Measurements from ENCODE around the gene NIPAL4.
"Not testable (repeated sequence)": the region's sequence is repeated elsewhere in the genome, so short reads cannot be mapped to it uniquely, and the experiment has no call there.

NIPAL4 gene

DNA sequence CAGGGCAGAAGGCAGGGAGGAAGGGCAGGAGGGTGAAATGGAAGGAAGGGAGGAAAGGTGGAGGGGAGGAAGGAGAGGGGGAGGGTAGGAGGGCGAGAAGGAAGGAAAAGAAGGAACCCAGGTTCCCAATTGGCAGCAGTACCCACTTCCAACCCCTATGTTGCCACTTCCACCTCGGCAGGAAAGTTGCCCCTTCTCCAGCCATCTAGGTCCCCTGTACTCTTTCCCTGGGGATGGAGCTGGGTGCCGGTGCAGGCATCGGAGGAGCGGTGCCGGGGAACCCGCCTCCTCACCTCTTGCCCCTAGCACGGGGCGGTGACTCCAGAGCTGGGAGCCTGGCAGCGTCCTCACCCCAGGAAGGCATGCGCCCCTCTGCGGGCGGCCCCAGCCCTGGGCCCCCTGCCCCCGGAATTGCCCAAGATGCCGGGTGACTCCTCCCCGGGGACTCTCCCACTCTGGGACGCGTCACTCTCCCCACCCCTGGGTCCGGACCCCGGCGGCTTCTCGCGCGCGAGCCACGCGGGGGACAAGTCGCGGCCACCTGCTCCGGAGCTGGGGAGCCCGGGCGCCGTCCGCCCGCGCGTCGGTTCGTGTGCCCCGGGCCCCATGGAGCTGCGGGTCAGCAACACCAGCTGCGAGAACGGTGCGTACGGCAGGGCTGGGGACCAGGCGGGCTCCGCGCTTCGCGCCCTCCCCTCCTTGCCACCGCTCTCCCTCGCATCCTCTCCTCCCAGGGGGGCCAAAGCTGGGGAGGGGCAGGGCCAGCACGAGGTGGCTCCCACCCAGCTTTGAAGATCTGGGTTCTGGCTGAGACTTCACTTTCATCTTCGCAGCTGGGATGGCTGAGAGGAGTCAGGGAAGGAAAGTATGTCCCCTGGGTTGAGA lies at the start of gene NIPAL4:
Gene NIPAL4, plus strand, starts transcription at position 499 of the 885 bp plus-strand sequence. Its CDS starts 108 bp downstream, at position 607.
- DNase-seq (ENCODE audit: low read depth), result no peak

DNA sequence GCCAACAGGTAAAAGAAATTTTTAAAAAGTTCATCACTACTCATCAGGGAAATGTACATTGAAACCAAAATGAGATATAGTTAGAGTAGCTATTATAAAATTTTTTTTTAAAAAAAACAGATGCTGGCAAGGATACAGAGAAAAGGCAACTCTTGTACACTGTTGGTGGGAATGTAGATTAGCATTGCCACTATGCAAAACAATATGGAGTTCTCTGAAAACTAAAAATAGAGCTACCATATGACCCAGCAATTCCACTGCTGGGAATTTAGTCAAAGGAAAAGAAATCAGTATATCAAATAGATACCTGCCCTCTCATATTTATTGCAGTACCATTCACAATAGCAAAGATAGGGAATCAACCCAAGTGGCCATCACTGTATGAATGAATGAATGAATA lies 44.2 kb upstream of the NIPAL4 start:
- DNase-seq (ENCODE audit: low read depth), result no peak

DNA sequence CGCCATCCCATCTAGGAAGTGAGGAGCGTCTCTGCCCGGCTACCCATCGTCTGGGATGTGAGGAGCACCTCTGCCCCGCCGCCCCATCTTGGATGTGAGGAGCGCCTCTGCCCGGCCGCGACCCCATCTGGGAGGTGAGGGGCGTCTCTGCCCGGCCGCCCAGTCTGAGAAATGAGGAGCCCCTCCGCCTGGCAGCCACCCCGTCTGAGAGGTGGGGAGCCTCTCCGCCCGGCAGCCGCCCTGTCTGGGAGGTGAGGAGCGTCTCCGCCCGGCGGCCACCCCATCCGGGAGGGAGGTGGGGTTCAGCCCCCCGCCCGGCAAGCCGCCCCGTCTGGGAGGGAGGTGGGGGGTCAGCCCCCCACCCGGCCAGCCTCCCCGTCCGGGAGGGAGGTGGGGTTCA lies 40.5 kb upstream of the NIPAL4 start:
- DNase-seq (ENCODE audit: low read depth), result not testable (repeated sequence)

DNA sequence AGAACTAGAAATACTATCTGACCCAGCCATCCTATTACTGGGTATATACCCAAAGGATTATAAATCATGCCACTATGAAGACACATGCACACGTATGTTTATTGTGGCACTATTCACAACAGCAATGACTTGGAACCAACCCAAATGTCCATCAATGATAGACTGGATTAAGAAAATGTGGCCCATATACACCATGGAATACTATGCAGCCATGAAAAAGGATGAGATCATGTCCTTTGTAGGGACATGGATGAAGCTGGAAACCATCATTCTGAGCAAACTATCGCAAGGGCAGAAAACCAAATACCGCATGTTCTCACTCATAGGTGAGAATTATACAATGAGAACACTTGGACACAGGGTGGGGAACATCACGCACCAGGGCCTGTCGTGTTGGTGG lies 30.1 kb upstream of the NIPAL4 start:
- DNase-seq (ENCODE audit: low read depth), result not testable (repeated sequence)

DNA sequence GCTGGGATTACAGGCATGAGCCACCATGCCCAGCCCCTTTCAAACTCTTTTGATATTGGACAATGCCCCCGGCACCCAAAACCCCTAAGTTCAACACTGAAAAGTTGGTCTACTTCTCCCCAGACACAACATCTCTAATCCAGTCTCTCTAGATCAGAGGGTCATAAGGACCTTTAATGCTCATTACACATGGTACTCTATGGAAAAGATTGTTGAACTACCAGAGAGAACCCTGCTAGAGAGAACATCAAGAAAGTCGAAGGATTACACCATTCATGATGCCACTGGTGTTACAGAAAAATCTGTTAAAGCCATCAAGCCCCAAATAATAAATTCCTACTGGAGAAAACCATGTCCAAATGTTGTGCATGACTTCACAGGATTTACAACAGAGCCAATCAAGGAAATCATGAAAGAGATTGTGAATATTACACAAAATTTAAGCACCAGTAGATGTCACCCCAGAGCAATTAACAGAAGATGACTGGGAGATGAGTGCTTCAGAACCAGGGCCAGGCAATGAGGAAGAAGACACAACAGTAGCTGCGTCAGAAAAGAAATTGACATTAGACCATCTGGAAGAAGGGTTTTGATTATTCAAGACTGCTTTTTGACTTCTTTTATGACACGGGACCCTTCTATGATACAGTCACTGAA lies 28.3 kb upstream of the NIPAL4 start:
- peak; percentile 31 for DNase-seq (ENCODE audit: low read depth)

DNA sequence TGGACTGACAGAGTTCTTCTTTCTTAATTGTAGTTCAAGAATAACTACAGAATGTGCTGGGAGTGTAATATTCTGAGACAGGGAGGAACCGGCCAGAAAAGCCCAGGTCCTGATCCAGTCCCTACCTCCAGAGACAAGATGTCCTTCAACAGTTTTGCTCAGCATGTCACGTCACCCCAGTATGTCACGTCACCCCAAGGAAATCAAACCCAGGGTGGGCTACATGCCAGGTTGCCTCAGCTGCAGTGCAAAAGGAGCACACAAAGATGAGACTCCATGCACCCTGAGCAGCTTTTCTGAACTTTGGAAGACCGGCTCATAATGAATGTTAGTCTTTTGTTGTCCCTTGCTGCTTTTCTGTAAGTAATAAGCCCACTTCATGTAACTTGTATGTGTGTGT lies 25.9 kb upstream of the NIPAL4 start:
- no peak for DNase-seq (ENCODE audit: low read depth)

DNA sequence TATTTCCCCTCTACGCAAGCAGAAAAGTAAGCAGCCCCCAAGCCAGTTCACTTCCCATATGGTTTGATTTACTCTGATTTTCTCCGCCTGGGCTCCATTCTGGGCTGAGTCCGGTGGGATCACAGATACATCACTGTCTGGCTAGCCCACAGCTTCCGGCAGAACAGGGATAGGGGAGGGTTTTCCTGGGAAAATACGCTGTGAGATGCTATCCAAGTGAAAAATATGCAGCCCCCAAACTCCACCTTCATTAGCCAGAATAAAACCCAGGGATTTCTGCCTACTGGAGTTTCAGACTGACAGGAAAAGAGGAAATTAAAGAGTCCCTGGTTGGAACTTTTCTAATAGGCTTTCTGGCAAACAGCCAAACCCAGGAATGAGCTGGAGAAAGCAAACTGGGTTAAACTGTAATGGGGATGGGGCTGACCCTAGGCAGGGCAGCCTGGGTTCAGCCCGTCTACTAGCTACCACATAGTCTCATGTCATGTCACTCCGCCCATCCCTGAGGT lies 16.9 kb upstream of the NIPAL4 start:
- DNase-seq (ENCODE audit: low read depth), result no peak

DNA sequence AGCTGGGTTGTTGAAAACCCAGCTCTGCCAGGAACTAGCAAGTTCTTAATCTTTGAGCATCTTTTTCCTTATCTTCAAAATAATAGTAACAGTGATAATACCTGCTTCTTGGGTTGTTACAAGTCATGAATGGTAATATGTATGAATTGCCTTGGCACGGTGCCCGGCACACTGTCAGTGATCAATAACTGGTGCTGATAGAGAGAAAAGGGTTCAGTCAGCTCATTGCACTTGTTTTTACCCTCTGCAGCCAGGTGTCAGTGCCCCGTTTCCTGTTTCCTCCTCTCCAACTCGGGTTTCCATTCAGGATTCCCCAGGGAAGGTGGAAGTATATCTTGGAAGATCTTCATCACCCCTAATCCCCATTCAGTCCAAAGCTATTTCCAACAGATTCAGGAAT lies 15.8 kb upstream of the NIPAL4 start:
- DNase-seq (ENCODE audit: low read depth), result no peak

DNA sequence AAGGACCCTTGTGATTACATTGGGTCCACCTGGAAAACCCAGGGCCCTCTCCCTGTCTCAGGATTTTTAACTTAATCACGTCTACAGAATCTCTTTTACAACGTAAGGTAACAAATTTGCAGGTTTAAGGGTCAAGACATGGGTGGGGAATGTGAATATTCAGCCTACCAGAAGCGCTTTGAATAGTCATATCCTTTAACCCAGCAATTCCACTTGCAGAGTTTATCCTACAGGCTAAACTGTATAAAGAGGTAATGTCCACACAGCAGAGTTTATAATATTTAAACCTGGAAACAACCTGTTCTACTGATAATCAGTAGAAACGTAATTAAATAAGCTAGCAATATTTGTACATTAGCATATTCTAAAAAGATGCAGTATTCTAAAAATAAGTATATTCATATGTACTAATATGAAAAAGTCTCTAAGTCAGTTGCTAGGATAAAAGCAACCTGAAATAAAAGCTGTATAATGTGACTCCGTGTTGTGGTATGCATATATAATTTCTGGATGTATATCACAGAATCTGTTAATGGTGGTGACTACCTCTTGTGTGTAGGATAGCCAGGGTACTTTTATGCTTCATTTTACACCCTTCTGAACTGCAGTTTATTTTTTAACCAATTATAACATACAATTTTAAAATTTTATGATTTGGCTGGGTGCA lies 14.1 kb upstream of the NIPAL4 start:
- no peak for DNase-seq (ENCODE audit: low read depth)

DNA sequence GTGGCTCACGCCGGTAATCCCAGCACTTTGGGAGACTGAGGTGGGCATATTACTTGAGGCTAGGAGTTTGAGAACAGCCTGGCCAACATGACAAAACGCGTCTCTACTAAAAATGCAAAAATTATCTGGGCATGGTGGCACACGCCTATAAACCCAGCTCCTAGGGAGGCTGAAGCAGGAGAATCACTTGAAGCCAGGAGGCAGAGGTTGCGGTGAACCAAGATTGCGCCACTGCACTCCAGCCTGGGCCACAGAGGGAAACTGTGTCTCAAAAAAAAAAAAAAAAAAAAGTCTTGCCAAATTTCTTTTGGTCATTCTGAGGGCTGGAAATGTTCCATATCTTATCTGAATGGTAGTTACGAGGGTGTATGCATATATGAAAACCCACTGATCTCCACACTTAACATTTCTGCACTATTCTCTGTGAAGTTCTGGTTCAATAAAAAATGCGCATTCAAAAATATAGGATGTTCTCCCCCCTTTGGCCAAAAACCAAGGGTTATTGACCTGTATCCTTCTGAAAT lies 13.5 kb upstream of the NIPAL4 start:
- no peak for DNase-seq (ENCODE audit: low read depth)

DNA sequence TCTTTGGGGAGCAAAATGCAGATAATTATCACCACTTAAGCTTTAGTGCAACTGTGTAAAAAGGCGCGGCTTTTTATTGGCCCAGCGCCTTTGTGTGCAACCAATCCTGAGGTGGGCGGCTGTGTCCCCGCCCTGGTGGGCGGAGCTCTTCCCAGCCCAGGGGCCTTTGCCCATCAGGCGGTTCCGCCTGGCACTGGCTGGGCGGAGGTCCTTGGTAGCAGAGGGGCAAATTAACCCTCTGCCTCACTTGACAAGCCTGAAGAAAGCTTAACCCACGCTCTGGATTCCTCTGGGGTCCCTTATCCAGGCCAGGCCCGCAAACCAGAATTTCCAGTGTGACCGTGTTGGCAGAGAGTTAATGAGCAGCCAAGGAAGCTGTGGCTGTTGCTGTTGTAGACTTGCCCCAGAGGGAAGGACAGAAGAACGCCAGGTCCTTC lies 12.8 kb upstream of the NIPAL4 start:
- DNase-seq (ENCODE audit: low read depth), result no peak

DNA sequence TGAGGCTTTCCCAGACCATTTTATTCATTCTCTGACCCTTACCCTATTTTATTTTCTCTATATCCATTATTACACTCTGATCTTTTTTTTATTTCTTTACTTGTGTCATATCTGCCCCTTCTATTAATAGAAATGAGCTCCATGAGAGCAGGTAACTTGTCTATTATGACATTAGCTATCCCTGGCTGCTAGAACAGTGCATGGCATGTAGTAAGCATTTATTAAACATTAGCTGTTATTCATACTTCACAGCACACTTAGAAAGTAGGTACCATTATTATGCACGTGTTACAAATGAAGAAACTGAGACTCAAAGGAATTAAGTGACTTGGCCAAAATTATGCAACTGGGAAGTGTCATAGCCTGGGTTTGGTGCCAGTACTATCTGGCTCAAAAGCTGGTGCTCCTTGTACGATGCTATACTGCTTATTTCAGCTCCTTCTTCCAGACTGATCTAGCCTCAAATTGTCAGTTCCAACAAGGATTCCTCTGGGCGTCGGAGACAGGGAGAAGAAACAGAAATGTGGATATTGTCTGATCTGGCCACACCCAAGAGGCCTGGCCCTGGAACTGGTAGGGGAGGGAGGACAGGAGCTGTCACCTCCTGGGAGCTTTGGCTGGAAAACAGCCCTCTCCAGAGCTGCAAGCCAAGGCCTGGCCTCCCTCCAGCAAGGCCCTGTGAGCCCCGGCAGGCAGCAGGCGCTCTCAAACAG lies 10.8 kb upstream of the NIPAL4 start:
- no peak for DNase-seq (ENCODE audit: low read depth)

DNA sequence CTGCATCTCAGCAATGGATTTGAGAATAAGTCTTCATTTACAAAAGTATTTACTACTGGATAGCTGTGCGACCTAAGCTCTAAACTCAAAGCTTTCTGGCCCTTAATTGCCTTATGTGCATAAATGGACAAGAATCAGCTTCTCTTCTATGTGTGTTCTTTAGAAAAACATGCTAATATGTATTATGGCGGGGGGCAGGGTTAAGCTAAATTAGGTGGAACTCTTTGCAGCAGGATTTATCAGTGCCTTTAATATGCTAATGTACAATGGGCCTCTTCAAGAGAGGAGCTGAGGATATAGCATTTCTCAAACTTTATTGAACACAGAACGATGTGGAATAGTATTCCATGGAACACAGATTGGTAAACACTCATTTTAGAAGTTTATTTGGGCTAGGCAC lies 10.0 kb upstream of the NIPAL4 start:
- DNase-seq (ENCODE audit: low read depth), result no peak

DNA sequence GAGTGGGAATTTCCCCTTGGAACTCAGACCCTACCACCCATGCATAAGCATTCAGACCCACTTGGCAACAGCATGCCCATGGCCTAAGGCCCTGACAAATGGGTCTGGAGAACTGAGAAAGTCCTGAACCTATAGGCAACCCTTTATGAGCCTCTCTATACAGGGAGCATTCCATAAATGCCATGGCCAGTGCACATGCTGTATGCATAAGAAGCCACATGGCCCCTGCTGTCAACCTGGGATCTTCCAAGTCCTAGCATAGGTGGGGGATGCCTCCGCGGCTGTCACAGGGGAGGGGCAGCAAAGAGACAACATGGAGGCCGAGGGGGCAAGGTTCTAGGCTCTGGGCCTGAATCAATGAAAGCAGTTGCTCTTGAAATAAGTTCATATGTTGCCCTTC lies 8.2 kb upstream of the NIPAL4 start:
- DNase-seq (ENCODE audit: low read depth), result no peak

DNA sequence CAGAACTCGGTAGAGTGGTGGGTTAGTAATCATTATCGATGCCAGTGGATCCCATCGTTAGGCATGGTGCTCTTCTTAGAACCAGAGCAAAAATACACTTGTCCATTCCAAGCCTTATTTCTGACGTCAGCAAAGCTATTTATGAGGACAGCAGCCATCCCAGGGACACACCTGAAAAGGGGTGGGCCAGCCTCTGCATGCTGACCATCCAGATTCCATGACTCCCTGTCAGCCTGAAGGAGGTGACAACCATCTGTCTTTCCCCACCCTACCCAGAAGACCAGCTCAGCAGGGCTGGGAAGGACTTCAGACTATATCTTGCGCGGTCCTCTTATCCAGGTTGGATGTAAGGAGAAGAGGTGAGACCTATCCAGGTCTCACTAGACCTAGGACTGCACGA lies 5.7 kb upstream of the NIPAL4 start:
- DNase-seq (ENCODE audit: low read depth), result no peak

DNA sequence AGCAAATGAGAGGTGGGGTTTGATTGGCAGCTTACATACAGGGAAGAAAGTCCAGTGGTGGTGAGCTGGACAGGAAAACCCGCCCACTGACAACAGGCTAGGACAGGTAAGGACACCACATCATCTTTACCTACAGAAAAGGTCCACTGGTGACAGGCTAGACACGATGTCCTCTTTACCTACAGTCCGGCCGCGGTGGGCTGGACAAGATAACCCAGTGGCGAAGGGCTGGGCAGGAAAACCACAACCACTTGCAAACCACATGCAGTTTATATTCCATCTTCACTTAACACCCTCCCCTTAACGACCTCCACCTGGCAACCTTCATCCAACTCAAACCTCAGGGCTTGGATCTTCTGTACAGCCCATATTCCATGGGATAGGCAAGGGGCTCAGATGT lies 5.0 kb upstream of the NIPAL4 start:
- DNase-seq (ENCODE audit: low read depth), result no peak

DNA sequence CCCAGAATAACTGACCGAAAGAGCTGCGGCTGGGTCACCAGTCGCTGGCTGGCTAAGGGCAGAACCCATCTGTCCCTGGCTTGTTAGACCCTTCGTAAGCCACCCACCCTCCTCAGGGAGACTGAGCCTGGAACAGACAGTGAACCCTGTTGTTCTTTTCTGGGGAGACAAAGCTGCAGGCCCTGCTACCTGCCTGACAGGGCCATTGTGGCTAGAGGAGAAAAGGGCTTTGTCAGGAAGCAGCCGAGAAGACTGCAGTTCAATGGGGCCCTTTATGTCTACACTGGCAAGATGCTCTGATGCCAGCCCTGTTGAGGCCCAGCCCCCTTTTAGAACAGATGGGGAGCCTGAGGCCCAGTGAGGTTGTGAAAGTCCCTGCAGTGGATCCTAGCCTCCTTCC lies 3.7 kb upstream of the NIPAL4 start:
- DNase-seq (ENCODE audit: low read depth), result no peak

DNA sequence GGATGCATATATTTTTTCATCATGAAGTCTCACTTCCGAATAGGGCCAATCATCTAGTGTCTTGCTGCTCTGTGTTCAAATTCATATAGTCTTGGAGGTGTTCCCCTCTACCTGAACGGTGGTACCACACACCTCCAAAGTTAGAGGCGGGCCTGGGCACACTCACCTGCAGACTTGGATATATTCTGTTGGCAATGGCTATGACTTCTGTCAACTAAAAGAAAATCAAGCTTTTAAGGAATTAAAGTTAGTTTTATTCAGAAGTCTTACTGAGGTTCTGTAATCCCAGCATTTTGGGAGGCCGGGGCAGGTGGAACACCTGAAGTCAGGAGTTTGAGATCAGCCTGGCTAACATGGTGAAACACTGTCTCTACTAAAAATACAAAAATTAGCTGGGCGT lies 2.6 kb upstream of the NIPAL4 start:
- DNase-seq (ENCODE audit: low read depth), result no peak

DNA sequence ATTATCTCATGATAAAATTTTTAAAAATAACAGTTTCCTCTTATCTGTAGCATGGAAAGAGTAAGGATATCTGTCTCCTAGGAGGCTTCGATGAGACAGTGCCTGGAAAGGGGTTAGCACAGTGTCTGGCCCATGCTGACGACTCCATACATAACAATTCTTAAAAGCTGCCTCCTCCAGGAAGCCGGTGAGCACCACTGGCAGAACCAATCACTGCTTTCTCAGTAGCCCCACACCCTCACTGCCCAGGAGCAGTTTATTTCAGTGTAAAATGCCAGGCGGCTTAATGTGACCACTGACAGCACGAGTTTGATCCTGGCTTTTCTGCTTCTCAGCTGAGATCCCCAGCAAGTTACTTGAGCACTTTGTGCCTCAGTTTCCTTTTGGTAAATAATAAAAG lies 1.2 kb upstream of the NIPAL4 start:
- no peak for DNase-seq (ENCODE audit: low read depth)

DNA sequence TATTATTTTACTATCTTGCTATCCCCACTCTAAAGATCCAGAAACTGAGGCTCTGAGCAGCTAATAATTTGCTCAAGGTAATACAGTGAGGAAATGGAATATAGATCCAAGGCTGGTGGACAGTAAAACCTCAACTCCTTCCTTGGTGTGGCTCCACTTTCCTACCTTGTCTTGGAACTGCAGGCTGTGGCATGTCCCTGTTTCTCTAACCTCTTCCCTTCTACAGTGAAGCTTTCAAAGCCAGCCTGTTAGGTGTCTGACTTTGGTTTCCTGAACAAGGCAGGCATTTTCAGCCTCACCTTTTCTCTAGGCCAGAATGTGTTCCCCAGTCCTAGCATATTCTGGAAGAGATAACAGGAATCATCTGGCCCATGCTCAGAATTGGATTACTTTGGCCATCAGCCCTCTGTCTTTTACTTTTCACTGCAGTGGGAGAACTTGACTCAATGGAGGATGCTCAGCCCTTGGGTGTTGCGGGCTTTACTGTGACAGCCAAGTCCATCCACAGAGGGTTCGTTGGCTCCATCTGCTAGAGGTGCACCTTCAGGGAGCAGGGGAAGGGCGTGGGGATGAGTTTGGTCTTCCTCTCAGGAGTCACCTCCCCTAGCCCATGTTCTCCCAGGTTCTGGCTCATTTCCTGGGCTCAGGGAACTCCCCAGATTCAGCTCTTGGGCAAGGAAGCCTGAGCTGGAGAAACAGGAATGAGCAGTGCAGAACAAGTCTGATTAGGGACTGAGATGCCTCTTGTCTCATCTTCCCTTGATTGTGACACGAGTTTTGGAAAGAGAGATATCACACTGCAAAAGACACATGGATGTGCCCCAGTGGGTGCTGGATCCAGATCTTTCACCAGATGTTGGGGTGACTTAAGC lies 1.1 kb downstream of the NIPAL4 start:
- DNase-seq (ENCODE audit: low read depth), result no peak

DNA sequence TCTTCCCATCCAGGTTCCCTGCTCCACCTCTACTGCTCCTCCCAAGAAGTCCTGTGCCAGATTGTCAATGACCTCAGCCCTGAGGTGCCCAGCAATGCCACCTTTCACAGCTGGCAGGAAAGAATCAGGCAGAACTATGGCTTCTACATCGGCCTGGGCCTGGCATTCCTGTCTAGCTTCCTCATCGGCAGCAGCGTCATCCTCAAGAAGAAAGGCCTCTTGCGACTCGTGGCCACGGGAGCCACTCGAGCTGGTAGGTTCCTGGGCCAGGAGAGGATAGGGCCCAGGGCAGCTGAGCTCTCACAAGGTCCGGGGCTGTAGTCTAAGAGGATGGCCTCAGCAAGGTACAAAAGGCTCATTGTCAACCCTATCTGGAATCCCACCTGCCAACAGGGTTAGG lies 3.1 kb downstream of the NIPAL4 start:
- DNase-seq (ENCODE audit: low read depth), result no peak

Measured in HS-5 (cell line).